ENCODE results near the gene IKZF3. TPM values are rescaled to one million over a fixed set of nuclear protein-coding genes. Genes with fewer than 3 reads are reported as not detected.
A peak's percentile ranks its signal among the peaks of the same experiment; 100 is the strongest.

IKZF3 gene
- total RNA-seq, 1 experiment from 2014 or later, result 0.22 TPM

GRCh38 chr17:39735882-39736281 lies 128.2 kb downstream of the IKZF3 start:
- Histone ChIP-seq H3K56ac (ENCODE audit: insufficient read length, low read depth, low read length) (no peak overlapping the region), H3K23ac (ENCODE audit: insufficient read length, low read depth, low read length) (no peak overlapping the region), H2AK5ac (ENCODE audit: insufficient read length, low read length) (no peak overlapping the region), H2BK12ac (ENCODE audit: insufficient read length, low read depth, low read length) (no peak overlapping the region), H3K23me2 (ENCODE audit: insufficient read length, low read depth, low read length, poor library complexity, severe bottlenecking) (peaks cover 26% of the 10 kb centered on the region), H4K91ac (ENCODE audit: insufficient read length, low read depth, low read length) (no peak overlapping the region), H2BK5ac (ENCODE audit: insufficient read length, low read length) (no peak overlapping the region), H3K27ac (ENCODE audit: insufficient read length, low read depth, low read length) (no peak overlapping the region), H3K9ac (ENCODE audit: extremely low read depth, insufficient read length, low read length) (no peak overlapping the region), H3K79me1 (ENCODE audit: insufficient read depth, low read depth, low read length, poor library complexity, severe bottlenecking) (no peaks in the 10 kb centered on the region), H2BK15ac (ENCODE audit: low read depth, low read length) (no peak overlapping the region), H3K14ac (ENCODE audit: insufficient read depth, low read length) (no peak overlapping the region), H4K5ac (ENCODE audit: insufficient read length, low read depth, low read length) (no peak overlapping the region), H3K27me3 (ENCODE audit: insufficient read depth, low read length) (no peaks in the 10 kb centered on the region), H2BK20ac (ENCODE audit: low read depth, low read length, poor library complexity, severe bottlenecking) (no peak overlapping the region), H3K4me1 (ENCODE audit: insufficient read depth, low read length) (peaks cover under 1% of the 10 kb centered on the region; the same call in 1 of the 2 replicates), H3K4me2 (ENCODE audit: insufficient read depth, insufficient read length, low read length) (no peak overlapping the region), H4K20me1 (ENCODE audit: control insufficient read depth, insufficient read depth, insufficient read length) (no peaks in the 10 kb centered on the region), H3T11ph (ENCODE audit: low read length) (no peak overlapping the region), H3K9me3 (ENCODE audit: control insufficient read depth, low read depth, low read length) (no peaks in the 10 kb centered on the region), H4K8ac (replicated peaks; ENCODE audit: insufficient read length, low read depth, low read length) (no peak overlapping the region), H2AFZ (ENCODE audit: low read length) (no peak overlapping the region), H3K4ac (ENCODE audit: low read depth, low read length) (no peak overlapping the region), H2BK120ac (ENCODE audit: low read depth, low read length, poor library complexity, severe bottlenecking) (no peak overlapping the region), H3K18ac (ENCODE audit: insufficient read length, low read depth, low read length) (no peak overlapping the region), H3K79me2 (ENCODE audit: insufficient read depth, low read length) (no peaks in the 10 kb centered on the region)
- Mint-ChIP-seq H3K9me3 (no peaks in the 10 kb centered on the region), H3K4me1 (peaks cover 26 to 32% of the 10 kb centered on the region in 2 experiments), H3K36me3 (ENCODE audit: insufficient read depth in 1 of 3, low read depth in 3 of 3) (no peaks in the 10 kb centered on the region; a peak in 2 of 7 replicates), H3K27me3 (ENCODE audit: low read depth) (peaks cover 3% of the 10 kb centered on the region; the same call in 1 of the 2 replicates), H3K27ac (peak overlapping the region in 2 of 3 experiments; percentile 13 to 71; a peak in 4 of 7 replicates), H3K4me3 (no peak overlapping the region)
- TF ChIP-seq CTCF (conservative IDR thresholded peaks at IDR 0.05), result no peak
- no peak for DNase-seq
- no CpG with 5 or more reads among the region's 2 CpGs for WGBS (ENCODE audit: extremely low coverage, insufficient read length, low lambda C conversion rate)

Data from H9 (cell line).